SK-N-SH (cell line): ENCODE measurements around the gene KRT2.

Experiments
- CTCF ChIP-seq: fragments of 200-600 bp; sonication (generic); IDR thresholded peaks from 2 replicates; pipeline ENCODE4 v1.6.1; 2017; ENCODE audit warnings: antibody characterized with exemption, mild to moderate bottlenecking, moderate library complexity
- EZH2phosphoT487 ChIP-seq: fragments of 200-600 bp; sonication (generic); IDR thresholded peaks from 2 replicates; pipeline ENCODE4 v1.6.1; 2017; ENCODE audit warnings: low read depth, mixed run types, mild to moderate bottlenecking, antibody characterized with exemption, moderate library complexity, borderline replicate concordance
- RCOR1 ChIP-seq: fragments of 150-350 bp; IDR thresholded peaks from 2 replicates; pipeline ENCODE4 v1.6.1; 2017; ENCODE audit warnings: antibody characterized with exemption, low read length
- SMC3 ChIP-seq: IDR thresholded peaks from 2 replicates; pipeline ENCODE4 v1.6.1; 2012; ENCODE audit warnings: low read depth, low read length, improper control_type of control experiment
- TAF1 ChIP-seq: IDR thresholded peaks from 2 replicates; pipeline ENCODE4 v1.6.1; 2012; ENCODE audit warnings: low read depth, mild to moderate bottlenecking, low read length, moderate library complexity, borderline replicate concordance

- TF ChIP-seq RCOR1, result no peak
- TF ChIP-seq EZH2phosphoT487, result no peak
- no peak for TF ChIP-seq CTCF
- TF ChIP-seq TAF1, result no peak
- no peak for TF ChIP-seq SMC3
These were observed 53.0 kb downstream of the KRT2 start for GRCh38 chr12:52598966-52599365.
